ENCODE measurements around the gene APOL6. TPM values are rescaled to one million over a fixed set of nuclear protein-coding genes. Genes with fewer than 3 reads are reported as not detected.
A peak's percentile ranks its signal among the peaks of the same experiment; 100 is the strongest.

The APOL6 gene
- total RNA-seq, 1 experiment from 2014 or later: 13.9 TPM

DNA sequence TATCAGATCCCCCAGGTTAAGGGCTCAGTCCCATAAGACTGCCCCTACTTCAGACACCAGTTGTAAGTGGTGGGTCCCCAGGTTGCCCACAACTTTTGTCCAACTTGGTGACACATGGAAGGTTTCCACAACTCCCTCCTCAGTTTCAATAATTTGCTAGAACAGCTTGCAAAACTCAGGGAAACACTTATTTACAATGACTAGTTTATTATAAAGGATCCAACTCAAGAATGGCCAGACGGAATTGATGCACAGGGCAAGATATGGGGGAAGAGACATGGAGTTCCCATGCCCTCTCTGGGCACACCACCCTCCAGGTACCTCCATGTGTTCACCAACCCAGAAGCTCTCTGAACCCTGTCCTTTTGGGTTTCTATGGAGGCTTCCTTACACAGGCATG, 5.6 kb downstream of the APOL6 start:
- Mint-ChIP-seq H3K36me3 (ENCODE audit: insufficient read depth, unreplicated experiment) (peaks cover 6% of the 10 kb centered on the region), H3K27me3 (ENCODE audit: insufficient read depth, unreplicated experiment) (no peaks in the 10 kb centered on the region), H3K27ac (ENCODE audit: unreplicated experiment) (no peak overlapping the region), H3K4me3 (ENCODE audit: unreplicated experiment) (no peak overlapping the region), H3K9me3 (ENCODE audit: unreplicated experiment) (peaks cover 11% of the 10 kb centered on the region), H3K4me1 (ENCODE audit: low read depth, unreplicated experiment) (peaks cover 4% of the 10 kb centered on the region)
- Histone ChIP-seq H3K36me3 (ENCODE audit: control insufficient read depth, insufficient read depth, low read length) (no peaks in the 10 kb centered on the region), H3K27me3 (replicated peaks; ENCODE audit: control insufficient read depth, insufficient read depth, low read length) (no peaks in the 10 kb centered on the region), H3K4me1 (peaks cover 17% of the 10 kb centered on the region), H3K9me3 (no peaks in the 10 kb centered on the region), H3K4me3 (ENCODE audit: low read depth, low read length) (no peak overlapping the region)
- CTCF ChIA-PET: no interaction called here
- DNase-seq: no peak
- POLR2A ChIA-PET: no interaction called here
- intact Hi-C loops (cut with micrococcal nuclease; ENCODE audit: unreplicated experiment): no loop called here
- no TSS peak for BruUV-seq (replicated peaks)
- TF ChIP-seq, protein P1, sequence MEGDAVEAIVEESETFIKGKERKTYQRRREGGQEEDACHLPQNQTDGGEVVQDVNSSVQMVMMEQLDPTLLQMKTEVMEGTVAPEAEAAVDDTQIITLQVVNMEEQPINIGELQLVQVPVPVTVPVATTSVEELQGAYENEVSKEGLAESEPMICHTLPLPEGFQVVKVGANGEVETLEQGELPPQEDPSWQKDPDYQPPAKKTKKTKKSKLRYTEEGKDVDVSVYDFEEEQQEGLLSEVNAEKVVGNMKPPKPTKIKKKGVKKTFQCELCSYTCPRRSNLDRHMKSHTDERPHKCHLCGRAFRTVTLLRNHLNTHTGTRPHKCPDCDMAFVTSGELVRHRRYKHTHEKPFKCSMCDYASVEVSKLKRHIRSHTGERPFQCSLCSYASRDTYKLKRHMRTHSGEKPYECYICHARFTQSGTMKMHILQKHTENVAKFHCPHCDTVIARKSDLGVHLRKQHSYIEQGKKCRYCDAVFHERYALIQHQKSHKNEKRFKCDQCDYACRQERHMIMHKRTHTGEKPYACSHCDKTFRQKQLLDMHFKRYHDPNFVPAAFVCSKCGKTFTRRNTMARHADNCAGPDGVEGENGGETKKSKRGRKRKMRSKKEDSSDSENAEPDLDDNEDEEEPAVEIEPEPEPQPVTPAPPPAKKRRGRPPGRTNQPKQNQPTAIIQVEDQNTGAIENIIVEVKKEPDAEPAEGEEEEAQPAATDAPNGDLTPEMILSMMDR (IDR thresholded peaks at IDR 0.05; ENCODE audit: insufficient read depth in 1 of 2, low read depth in 1 of 2, low read length in 1 of 2, severe bottlenecking in 1 of 2, unreplicated experiment in 1 of 2): no peak

DNA sequence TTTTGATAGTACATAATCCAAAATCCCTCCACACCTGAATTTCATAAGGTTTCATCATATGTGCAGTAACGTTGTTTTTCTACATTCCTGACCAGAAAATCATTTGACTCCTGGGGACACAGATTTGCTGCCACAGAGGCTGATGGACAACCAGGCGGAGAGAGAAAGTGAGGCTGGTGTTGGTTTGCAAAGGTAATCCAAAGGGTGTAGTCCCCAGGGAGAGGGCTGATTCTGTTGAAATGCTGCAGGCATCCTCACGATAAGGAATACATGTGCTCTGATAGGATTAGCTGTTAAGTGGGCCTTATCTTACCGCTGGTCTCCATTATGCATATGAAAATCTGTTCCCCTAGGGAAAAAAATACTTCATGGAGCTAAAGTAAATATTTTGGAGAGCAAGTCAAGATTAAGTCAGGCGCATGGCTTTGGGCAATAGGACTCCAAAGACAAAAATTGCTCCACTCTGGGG, 8.1 kb downstream of the APOL6 start:
- TF ChIP-seq, protein P1 (IDR thresholded peaks at IDR 0.05; ENCODE audit: insufficient read depth in 1 of 2, low read depth in 1 of 2, low read length in 1 of 2, severe bottlenecking in 1 of 2, unreplicated experiment in 1 of 2): no peak
- peak overlapping the region; percentile 34 for H3K27ac Mint-ChIP-seq (ENCODE audit: unreplicated experiment)

DNA sequence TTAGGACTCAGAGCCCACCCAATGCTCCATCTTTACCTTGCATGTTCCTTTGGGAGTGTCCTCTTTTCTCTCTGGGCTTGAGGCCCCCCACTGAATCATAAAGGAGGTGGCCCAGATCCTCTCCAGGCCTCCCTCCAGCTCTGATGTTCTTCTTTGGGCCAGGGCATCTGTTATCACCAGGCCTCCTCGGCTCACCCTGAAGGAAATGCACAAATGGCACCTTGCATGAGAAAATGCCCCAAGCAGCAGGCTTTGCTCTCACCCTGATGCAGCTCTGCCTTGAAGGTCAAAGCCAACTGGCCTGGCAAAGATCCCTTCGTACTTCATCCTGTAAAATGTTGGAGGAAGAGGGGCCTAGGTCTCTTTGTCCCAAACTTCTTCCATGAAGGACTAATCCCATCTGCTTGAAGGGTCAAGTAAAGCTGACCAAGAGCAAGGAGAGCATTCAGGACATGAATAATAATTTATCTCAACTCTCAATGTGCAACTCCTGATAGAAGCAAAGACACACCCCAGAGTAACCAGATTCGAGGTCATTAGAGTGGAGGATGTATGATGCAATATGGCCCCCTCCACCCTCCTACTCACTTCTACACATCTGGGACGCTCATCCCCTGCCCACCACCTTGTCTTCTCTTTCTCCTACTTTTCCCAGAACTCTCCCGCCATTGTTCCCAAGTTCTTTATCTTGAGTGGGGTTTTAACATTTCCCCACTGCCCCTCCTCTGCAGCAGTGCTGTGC, 9.5 kb downstream of the APOL6 start:
- Histone ChIP-seq H3K27me3 (replicated peaks; ENCODE audit: control insufficient read depth, insufficient read depth, low read length) (no peaks in the 10 kb centered on the region), H3K36me3 (ENCODE audit: control insufficient read depth, insufficient read depth, low read length) (no peaks in the 10 kb centered on the region), H3K4me3 (ENCODE audit: low read depth, low read length) (no peak overlapping the region), H3K9me3 (no peaks in the 10 kb centered on the region), H3K4me1 (peaks cover 26% of the 10 kb centered on the region)
- H3K27ac Mint-ChIP-seq (ENCODE audit: unreplicated experiment): no peak overlapping the region
- ChIA-PET CTCF (no interaction called here), POLR2A (no interaction called here)
- H3K4me1 Mint-ChIP-seq (ENCODE audit: low read depth, unreplicated experiment): peaks cover 12% of the 10 kb centered on the region
- no peaks in the 10 kb centered on the region for H3K27me3 Mint-ChIP-seq (ENCODE audit: insufficient read depth, unreplicated experiment)
- DNase-seq: no peak
- TF ChIP-seq, protein P1 (IDR thresholded peaks at IDR 0.05; ENCODE audit: insufficient read depth in 1 of 2, low read depth in 1 of 2, low read length in 1 of 2, severe bottlenecking in 1 of 2, unreplicated experiment in 1 of 2): no peak
- no peak overlapping the region for H3K4me3 Mint-ChIP-seq (ENCODE audit: unreplicated experiment)
- BruUV-seq (replicated peaks): no TSS peak
- intact Hi-C loops (cut with micrococcal nuclease; ENCODE audit: unreplicated experiment): no loop called here
- peaks cover 5% of the 10 kb centered on the region for H3K36me3 Mint-ChIP-seq (ENCODE audit: insufficient read depth, unreplicated experiment)
- peaks cover 18% of the 10 kb centered on the region for H3K9me3 Mint-ChIP-seq (ENCODE audit: unreplicated experiment)

More for the DNA sequence above, 8.1 kb downstream of the APOL6 start:
- peaks cover 17% of the 10 kb centered on the region for H3K4me1 ChIP-seq
- H3K27me3 Mint-ChIP-seq (ENCODE audit: insufficient read depth, unreplicated experiment): no peaks in the 10 kb centered on the region
- no peaks in the 10 kb centered on the region for H3K36me3 ChIP-seq (ENCODE audit: control insufficient read depth, insufficient read depth, low read length)
- ChIA-PET CTCF (interaction anchor here (0.6 kb wide), 1 partner anchor 34 kb away, joined by 3 read pairs; no protein-coding TSS in a partner anchor), POLR2A (interaction anchor here (1.1 kb wide), 1 partner anchor 8 kb away, joined by 4 read pairs; the partner anchor contains the start of gene APOL6)
- no peaks in the 10 kb centered on the region for H3K9me3 ChIP-seq
- no peaks in the 10 kb centered on the region for H3K27me3 ChIP-seq (replicated peaks; ENCODE audit: control insufficient read depth, insufficient read depth, low read length)
- peaks cover 2% of the 10 kb centered on the region for H3K4me1 Mint-ChIP-seq (ENCODE audit: low read depth, unreplicated experiment)
- peaks cover 5% of the 10 kb centered on the region for H3K36me3 Mint-ChIP-seq (ENCODE audit: insufficient read depth, unreplicated experiment)
- BruUV-seq (replicated peaks): no TSS peak
- intact Hi-C loops (cut with micrococcal nuclease; ENCODE audit: unreplicated experiment): no loop called here
- peaks cover 18% of the 10 kb centered on the region for H3K9me3 Mint-ChIP-seq (ENCODE audit: unreplicated experiment)
- no peak overlapping the region for H3K4me3 Mint-ChIP-seq (ENCODE audit: unreplicated experiment)
- H3K4me3 ChIP-seq (ENCODE audit: low read depth, low read length): no peak overlapping the region
- DNase-seq: peak; percentile 62 to 69
